ENCODE data around the gene CDH4.

- TF ChIP-seq, protein P1, sequence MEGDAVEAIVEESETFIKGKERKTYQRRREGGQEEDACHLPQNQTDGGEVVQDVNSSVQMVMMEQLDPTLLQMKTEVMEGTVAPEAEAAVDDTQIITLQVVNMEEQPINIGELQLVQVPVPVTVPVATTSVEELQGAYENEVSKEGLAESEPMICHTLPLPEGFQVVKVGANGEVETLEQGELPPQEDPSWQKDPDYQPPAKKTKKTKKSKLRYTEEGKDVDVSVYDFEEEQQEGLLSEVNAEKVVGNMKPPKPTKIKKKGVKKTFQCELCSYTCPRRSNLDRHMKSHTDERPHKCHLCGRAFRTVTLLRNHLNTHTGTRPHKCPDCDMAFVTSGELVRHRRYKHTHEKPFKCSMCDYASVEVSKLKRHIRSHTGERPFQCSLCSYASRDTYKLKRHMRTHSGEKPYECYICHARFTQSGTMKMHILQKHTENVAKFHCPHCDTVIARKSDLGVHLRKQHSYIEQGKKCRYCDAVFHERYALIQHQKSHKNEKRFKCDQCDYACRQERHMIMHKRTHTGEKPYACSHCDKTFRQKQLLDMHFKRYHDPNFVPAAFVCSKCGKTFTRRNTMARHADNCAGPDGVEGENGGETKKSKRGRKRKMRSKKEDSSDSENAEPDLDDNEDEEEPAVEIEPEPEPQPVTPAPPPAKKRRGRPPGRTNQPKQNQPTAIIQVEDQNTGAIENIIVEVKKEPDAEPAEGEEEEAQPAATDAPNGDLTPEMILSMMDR (IDR thresholded peaks at IDR 0.05; ENCODE audit: borderline replicate concordance, extremely low read depth, low read length, poor library complexity, severe bottlenecking): no peak
- TF ChIP-seq EZH2 (IDR thresholded peaks at IDR 0.05; ENCODE audit: borderline replicate concordance, low read depth, low read length, severe bottlenecking): no peak
These were observed 226.0 kb downstream of the CDH4 start for GRCh38 chr20:61478094-61478493.
